HEK293 (cell line): Measurements from ENCODE around the gene PLCD1.

Experiments
- CTCF ChIP-seq: fragments of 450-650 bp; formaldehyde crosslinking; IDR thresholded peaks from 2 replicates; pipeline ENCODE4 v1.5.1; 2016; ENCODE audit warnings: missing biosample characterization, missing genetic modification characterization
- PRDM10 ChIP-seq: fragments of 450-650 bp; formaldehyde crosslinking; IDR thresholded peaks from 2 replicates; pipeline ENCODE4 v1.5.1; 2016; ENCODE audit warnings: missing biosample characterization, missing genetic modification characterization
- YY2 ChIP-seq: fragments of 450-650 bp; formaldehyde crosslinking; IDR thresholded peaks from 2 replicates; pipeline ENCODE4 v1.5.1; 2016; ENCODE audit warnings: missing biosample characterization, missing genetic modification characterization
- ZBTB10 ChIP-seq: fragments of 450-650 bp; formaldehyde crosslinking; IDR thresholded peaks from 2 replicates; pipeline ENCODE4 v1.5.1; 2016; ENCODE audit warnings: missing biosample characterization, missing genetic modification characterization
- ZNF10 ChIP-seq: fragments of 450-650 bp; formaldehyde crosslinking; IDR thresholded peaks from 2 replicates; pipeline ENCODE4 v1.5.1; 2017; ENCODE audit warnings: missing biosample characterization, missing genetic modification characterization
- ZNF121 ChIP-seq: fragments of 450-650 bp; formaldehyde crosslinking; IDR thresholded peaks from 2 replicates; pipeline ENCODE4 v1.5.1; 2016; ENCODE audit warnings: missing biosample characterization, missing genetic modification characterization
- ZNF138 ChIP-seq: fragments of 450-650 bp; formaldehyde crosslinking; IDR thresholded peaks from 2 replicates; pipeline ENCODE4 v1.5.1; 2016; ENCODE audit warnings: missing biosample characterization, missing genetic modification characterization, borderline replicate concordance
- ZNF274 ChIP-seq, 2 experiments: fragments of 200-500 bp in 1 of 2; fragments of 450-650 bp in 1 of 2; sonication (Bioruptor generic) in 1 of 2; formaldehyde crosslinking in 1 of 2; IDR thresholded peaks; 2 replicates each; pipeline versions ENCODE4 v1.5.1 to v1.6.1; 2014 to 2016; ENCODE audit warnings: borderline replicate concordance in 1 of 2, inconsistent platforms in 1 of 2, low read length in 1 of 2, missing biosample characterization in 1 of 2, missing genetic modification characterization in 1 of 2
- ZNF571 ChIP-seq: fragments of 450-650 bp; formaldehyde crosslinking; IDR thresholded peaks from 2 replicates; pipeline ENCODE4 v1.5.0; 2017; ENCODE audit warnings: missing biosample characterization, missing genetic modification characterization
- ZNF610 ChIP-seq: fragments of 450-650 bp; formaldehyde crosslinking; IDR thresholded peaks from 2 replicates; pipeline ENCODE4 v1.5.1; 2016; ENCODE audit warnings: missing biosample characterization, missing genetic modification characterization, borderline replicate concordance
- ZNF76 ChIP-seq: fragments of 450-650 bp; formaldehyde crosslinking; IDR thresholded peaks from 2 replicates; pipeline ENCODE4; 2016; ENCODE audit warnings: low read depth, missing biosample characterization, missing genetic modification characterization, borderline replicate concordance
- TF ChIP-seq, protein P1 (sequence below): fragments of 450-650 bp; formaldehyde crosslinking; optimal IDR thresholded peaks from 2 replicates; pipeline ENCODE3; 2016; ENCODE audit warnings: missing biosample characterization, mild to moderate bottlenecking, missing genetic modification characterization

DNA sequence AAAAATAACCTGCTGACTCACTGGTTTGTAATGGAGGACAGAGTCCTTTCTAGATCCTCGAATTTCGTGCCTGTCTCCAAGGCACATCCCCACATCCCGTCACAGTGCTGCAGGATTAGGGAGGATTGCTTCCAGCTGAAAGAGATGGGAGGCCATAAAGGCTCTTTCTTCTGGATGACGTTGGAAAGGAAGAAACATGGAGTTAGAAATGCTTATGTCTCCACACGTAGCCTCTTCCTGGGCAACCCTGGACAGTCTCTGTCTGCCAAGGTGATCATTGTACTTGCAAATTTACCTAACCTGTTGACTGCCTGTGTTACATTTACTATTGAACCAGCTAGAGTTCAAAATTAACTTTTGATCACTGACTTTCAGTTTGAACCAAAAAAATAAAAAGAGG is 66.4 kb downstream of the PLCD1 start:
- TF ChIP-seq YY2: no peak
- no peak for TF ChIP-seq ZNF76 (tag by site-specific recombination)
- TF ChIP-seq PRDM10 (tag by site-specific recombination): no peak
- TF ChIP-seq CTCF (tag by site-specific recombination): no peak
- no peak for TF ChIP-seq ZNF571 (tag by site-specific recombination)
- no peak for TF ChIP-seq ZNF138
- TF ChIP-seq ZNF10: no peak
- TF ChIP-seq ZNF610 (tag by site-specific recombination): no peak
- no peak for TF ChIP-seq ZBTB10 (tag by site-specific recombination)
- TF ChIP-seq, protein P1, sequence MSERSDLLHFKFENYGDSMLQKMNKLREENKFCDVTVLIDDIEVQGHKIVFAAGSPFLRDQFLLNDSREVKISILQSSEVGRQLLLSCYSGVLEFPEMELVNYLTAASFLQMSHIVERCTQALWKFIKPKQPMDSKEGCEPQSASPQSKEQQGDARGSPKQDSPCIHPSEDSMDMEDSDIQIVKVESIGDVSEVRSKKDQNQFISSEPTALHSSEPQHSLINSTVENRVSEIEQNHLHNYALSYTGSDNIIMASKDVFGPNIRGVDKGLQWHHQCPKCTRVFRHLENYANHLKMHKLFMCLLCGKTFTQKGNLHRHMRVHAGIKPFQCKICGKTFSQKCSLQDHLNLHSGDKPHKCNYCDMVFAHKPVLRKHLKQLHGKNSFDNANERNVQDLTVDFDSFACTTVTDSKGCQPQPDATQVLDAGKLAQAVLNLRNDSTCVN (tag by site-specific recombination): no peak
- no peak for TF ChIP-seq ZNF274 (IDR thresholded peaks at IDR 0.05; ENCODE audit: low read length)
- no peak for TF ChIP-seq ZNF274 (tag by site-specific recombination; IDR thresholded peaks at IDR 0.05; ENCODE audit: borderline replicate concordance)
- TF ChIP-seq ZNF121 (tag by site-specific recombination): no peak
